Ovary (tissue), 3 donors: Measurements from ENCODE around the gene GJA10.

Experiments
- EP300 ChIP-seq: sonication (generic); formaldehyde crosslinking; IDR thresholded peaks from one replicate; pipeline ENCODE4 v1.6.1; 2017; ENCODE audit warnings: antibody characterized with exemption
- TF ChIP-seq, protein P1 (sequence below), 3 donors: fragments of 450-650 bp in 2 of 3; fragments of 200-600 bp in 1 of 3; IDR thresholded peaks; one replicate each; pipeline versions ENCODE4 v1.5.1 to v1.8.0; 2016 to 2022; ENCODE audit warnings: antibody characterized with exemption in 3 of 3, mild to moderate bottlenecking in 1 of 3
- donor health status: DM: no; HTN: no; CAD: no.

DNA sequence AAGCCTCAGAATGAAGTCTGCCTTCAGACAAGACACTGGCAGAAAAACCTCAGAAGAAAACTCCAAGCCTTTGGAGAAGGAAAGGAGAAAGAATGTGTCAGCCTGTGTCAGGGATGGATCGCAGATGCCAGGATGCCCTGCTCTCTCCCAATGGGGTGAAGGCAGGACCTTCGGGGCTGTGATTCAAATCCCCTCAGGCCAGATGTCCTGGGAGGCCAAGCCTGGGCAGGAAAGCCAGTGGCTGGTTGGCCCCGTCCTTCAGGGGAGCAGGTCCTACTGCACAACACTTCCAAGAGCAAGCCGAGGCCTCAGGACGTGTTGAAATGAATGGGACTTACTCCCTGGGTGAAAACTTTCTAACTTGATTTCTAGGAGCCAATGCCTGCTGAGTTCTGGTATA lies 36.5 kb downstream of the GJA10 start:
- TF ChIP-seq, protein P1, sequence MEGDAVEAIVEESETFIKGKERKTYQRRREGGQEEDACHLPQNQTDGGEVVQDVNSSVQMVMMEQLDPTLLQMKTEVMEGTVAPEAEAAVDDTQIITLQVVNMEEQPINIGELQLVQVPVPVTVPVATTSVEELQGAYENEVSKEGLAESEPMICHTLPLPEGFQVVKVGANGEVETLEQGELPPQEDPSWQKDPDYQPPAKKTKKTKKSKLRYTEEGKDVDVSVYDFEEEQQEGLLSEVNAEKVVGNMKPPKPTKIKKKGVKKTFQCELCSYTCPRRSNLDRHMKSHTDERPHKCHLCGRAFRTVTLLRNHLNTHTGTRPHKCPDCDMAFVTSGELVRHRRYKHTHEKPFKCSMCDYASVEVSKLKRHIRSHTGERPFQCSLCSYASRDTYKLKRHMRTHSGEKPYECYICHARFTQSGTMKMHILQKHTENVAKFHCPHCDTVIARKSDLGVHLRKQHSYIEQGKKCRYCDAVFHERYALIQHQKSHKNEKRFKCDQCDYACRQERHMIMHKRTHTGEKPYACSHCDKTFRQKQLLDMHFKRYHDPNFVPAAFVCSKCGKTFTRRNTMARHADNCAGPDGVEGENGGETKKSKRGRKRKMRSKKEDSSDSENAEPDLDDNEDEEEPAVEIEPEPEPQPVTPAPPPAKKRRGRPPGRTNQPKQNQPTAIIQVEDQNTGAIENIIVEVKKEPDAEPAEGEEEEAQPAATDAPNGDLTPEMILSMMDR (IDR thresholded peaks at IDR 0.05), result no peak
- no peak for TF ChIP-seq EP300
